SKM-1 (cell line): ENCODE results near the gene MLLT3.

Experiments used
- DNase-seq: peaks from one replicate; lab custom pipeline; 2025; ENCODE audit not compliant: unreplicated experiment; lab: John Stamatoyannopoulos, UW

Gene MLLT3

GRCh38 chr9:20428976-20429375, 193.3 kb downstream of the MLLT3 start:
- no peak for DNase-seq

GRCh38 chr9:20427359-20427758, 194.9 kb downstream of the MLLT3 start:
- no peak for DNase-seq

DNA sequence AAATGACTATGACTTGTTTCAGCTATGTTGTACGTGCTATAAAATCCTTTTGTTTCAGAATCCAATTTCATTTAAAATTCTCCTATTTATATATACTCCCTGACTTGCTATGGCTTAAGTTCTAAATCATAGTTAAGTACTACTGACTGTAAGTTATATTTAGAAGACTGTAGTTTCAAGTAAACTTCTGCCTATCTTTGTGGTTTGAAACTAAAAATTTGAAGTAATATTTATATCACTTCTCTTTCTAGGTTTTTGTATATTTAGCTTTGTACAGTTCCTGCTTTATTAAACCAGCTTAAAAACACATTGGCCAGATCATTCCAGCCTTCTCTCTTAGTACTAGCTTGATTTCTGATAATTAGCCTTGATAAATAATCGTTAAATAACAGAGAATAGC, 196.3 kb downstream of the MLLT3 start:
- DNase-seq: no peak

DNA sequence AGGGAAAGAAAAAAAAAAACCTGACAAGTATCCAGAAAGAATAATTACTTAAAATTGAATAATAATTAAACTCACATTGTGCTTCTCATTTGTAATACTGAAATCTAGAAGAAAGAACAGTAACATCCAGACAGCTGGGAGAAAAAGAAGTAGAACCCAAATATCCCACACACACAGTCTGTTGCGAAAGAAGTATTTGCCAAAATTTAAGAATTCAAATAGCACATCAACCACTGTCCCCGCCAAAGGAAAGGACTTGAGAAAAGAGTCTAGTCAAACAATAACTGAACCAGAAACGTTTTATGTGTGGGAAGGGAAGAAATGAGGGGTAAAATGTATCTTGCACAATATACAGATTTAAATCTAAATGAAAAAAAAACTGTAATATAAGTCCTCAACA, 202.8 kb downstream of the MLLT3 start:
- DNase-seq: no peak

- no peak for DNase-seq
These were observed 203.8 kb downstream of the MLLT3 start for GRCh38 chr9:20418485-20418884.

GRCh38 chr9:20417373-20418080, 204.8 kb downstream of the MLLT3 start:
- DNase-seq: no peak

GRCh38 chr9:20414150-20414549, 208.1 kb downstream of the MLLT3 start:
- DNase-seq: no peak

DNA sequence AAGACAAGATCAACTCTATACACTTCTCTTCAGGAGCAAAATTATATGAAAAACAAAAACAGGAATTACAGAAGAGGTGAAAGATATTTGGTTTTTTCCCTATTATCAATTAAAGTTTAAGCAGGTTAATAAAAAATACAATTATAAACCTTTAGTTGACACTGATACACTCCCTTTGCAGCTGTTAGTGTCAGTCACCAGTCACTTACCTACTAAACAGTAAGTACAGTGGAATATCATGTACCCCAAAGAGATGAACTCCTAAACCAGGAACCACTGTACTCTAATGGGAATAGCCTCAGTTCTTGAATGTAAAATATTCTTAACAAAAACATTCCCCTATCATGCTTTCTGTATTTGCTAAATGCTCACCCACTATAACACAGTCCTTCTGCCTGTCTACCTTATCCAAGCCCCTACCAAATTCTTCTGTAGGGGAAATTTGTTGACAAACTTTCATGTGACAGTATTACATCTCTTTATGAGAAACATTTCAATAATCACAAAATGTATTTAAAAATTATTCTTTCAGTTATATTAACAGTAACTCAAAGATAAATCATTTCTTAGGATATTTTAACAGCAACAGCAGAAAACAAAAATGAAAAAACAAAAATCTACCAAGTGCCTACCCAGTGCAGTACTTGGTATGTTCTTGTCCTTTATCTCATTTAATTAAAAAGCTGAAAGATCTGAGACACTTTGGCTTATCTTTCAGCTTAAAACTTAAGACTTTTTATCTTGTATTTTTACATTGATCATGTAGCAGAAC, 212.8 kb downstream of the MLLT3 start:
- no peak for DNase-seq

DNA sequence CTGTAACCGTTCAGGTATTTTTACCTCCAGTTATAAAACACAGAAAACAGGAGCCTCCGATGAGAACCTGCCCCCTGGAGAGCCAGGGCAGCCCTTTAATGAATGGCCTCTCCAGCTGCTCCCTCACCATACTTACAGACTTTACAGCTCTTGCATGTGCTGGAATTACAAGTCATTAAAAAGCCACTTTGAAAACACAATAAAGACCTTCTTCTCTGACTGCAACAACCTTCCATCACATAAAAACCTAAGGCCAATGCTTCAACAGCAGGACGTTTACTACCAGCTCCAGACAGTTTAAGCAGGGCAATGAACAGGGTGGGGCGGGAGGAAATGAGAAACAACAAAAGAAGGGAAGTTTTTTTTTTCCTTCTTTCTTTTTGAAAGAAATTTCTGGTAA, 213.8 kb downstream of the MLLT3 start:
- DNase-seq: no peak

DNA sequence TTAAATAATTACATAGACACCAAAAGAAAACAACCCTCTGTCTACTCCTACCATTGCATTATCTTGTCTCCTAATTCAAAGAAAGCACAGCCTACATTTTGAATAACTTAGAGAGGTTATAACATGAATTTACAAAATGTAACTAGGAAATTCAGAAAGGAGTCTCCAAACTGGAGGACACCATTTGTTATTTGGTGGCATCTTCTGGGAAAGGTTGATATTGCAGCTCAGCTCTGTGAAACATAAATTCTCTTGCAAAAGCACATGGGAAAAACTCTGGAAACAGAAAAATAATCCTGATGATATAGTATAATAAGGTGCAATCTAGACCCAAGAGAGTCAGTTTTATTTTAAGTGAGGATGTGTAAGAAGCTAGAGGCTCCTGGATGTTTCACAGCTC, 215.3 kb downstream of the MLLT3 start:
- no peak for DNase-seq

DNA sequence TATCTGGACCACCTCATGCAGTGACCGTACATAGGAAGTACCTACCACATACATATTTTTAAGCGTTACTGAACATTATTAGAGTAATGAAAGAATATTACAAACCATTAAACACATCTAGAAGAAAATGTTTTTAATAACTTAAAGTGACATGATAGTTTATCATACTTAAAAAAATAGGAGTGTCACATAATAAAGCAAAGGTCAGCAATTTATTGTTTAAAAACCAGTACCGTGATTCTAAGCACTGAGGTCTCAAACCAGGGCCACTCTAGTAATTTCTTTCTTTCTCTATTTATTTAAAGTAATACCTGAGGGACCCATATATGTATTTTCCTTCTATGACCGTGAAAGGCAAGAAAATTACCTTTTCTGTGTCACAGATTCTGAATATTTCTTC, 216.0 kb downstream of the MLLT3 start:
- DNase-seq: no peak

- DNase-seq: no peak
These were observed 216.7 kb downstream of the MLLT3 start for GRCh38 chr9:20405616-20406015.

GRCh38 chr9:20405078-20405477, 217.2 kb downstream of the MLLT3 start:
- DNase-seq: no peak

DNA sequence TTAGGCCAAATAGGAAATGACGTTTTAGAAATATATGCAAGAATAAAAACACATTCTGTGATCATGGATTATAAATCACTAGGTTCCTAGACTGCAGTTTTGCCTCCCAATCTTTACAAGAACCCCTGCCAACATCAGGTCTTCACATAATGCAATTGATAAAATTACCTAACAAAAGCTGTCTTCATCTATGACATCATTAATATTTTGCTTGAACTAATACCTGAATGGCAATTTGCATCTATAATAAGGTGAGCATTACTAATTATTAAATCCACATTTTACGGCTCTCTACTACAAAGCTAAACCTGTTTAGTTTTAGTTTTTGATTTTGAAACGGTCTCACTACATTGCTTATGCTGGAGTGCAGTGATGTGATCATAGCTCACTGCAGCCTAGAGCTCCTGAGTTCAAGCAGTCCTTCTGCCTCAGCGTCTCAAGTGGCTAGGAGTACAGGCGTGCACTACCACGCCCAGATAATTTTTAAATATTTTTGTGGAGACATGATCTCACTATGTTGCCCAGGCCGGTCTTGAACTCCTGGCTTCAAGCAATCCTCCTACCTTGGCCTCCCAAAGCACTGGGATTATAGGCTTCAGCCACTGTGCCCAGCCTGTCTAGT, 218.0 kb downstream of the MLLT3 start:
- no peak for DNase-seq

GRCh38 chr9:20403346-20403745, 219.0 kb downstream of the MLLT3 start:
- DNase-seq: no peak

DNA sequence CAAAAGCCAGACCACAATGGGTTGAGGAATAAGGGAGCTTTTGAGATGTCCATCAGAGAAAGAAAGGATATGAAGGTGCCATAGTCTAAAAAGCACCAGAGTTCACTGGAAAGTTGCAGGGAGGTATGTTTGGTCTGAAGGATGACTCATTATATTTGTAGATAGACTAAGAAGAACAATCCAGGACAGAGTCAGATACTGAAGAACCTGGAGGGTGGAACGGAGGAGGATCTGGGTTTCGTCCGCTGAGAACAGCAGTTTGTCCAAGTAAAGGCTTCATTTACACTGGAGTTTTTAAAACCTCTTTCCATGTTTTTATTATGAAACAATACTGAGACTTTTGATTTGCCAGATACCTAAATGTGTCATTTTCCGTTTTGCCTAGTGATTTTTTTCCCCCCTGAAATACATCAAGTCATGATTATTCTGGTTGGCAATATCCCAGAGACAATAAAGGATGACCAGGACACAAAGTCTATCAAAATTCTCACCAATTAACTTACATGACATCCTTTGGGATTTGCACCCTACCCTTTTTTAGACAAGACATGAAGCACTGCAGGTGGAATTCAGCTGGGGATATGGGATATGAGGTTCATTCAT, 219.9 kb downstream of the MLLT3 start:
- no peak for DNase-seq

DNA sequence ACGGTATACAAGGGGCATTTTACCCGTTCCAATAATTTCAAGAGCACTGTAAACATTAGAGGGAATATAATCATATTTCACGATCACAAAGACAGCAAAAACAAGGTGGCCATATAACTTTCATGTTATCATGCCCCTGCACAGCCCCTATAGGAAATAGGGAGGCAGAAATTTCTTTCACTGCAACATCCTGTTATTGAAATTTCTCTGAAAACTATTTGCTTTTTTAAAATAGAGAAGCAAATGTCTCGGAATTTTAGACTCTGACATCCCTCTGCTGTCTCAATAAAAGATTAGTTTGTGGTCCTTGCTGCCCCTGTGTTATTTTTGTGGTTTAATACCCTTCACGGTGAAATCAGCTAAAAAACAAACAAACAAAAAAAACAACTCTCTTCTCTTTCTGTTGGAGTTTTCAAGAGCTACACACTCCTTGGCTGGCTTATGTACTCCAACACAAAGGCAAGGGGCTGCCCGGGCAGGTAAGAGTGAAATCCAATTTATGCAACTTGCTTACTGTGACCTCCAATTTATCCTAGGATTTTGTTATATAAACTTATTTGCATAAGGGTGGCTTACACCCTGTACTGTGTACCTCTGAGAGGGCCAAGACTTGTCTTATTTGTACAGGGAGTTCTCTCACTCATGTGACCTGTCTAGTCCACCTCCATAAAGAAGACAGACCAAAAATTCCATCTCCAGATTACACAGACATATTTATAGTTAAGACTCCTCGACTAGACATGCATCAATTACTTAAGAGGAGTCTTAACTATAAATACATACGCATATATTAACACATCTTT, 223.6 kb downstream of the MLLT3 start:
- DNase-seq: no peak

GRCh38 chr9:20397348-20397747, 225.0 kb downstream of the MLLT3 start:
- DNase-seq: no peak

- no peak for DNase-seq
These were observed 225.8 kb downstream of the MLLT3 start for GRCh38 chr9:20396509-20396908.

GRCh38 chr9:20395651-20396050, 226.6 kb downstream of the MLLT3 start:
- no peak for DNase-seq

GRCh38 chr9:20394969-20395368, 227.3 kb downstream of the MLLT3 start:
- DNase-seq: no peak
